GM10266 (cell line): Measurements from ENCODE around the gene GNPTG.

Source experiments
- DNase-seq: peaks from one replicate; pipeline ENCODE4 v3.0.0; 2012; ENCODE audit errors: extremely low spot score
- TF ChIP-seq, protein P1 (sequence below): IDR thresholded peaks from 2 replicates; pipeline ENCODE4 v1.5.1; 2012; ENCODE audit warnings: mild to moderate bottlenecking, low read depth; ENCODE audit not compliant: control insufficient read depth, insufficient read depth; ENCODE audit errors: missing control alignments

The GNPTG gene

DNA sequence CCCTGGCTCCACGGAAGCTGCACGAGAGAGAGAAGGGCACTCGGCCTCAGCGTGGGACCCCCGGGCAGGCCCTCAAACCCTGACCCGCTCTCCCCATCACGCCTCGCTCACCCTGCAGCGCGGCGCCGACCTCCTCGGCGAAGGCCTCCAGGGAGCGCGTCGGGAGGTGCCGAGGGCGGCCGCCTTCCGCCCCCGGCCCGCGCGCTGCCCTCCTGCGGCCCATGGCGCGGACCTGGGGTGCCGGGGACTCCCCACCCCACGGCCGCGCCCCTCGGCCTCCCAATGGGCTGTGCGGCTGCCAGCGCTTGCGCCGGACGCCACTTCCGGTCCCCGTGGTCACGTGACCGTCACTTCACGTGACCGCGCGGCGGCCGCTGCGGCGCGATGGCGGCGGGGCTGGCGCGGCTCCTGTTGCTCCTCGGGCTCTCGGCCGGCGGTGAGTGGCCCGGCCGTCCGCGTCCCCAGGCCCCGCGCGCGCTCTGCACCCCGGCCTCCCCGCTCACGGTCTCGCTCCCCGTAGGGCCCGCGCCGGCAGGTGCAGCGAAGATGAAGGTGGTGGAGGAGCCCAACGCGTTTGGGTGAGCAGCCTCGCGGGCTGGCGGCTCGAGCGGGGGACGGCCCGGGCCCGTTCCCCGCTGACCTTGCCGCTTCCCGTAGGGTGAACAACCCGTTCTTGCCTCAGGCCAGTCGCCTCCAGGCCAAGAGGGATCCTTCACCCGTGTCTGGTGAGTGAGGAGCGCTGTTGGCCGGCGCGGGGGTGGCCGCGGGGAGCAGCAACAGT, at the start of gene GNPTG, which contains the start of gene TSR3:
TSS of gene GNPTG (plus strand) at position 350 of the 781 bp plus-strand sequence. CDS start at position 385, 35 bp downstream.
TSS of gene TSR3 (minus strand) at position 297 of the 781 bp plus-strand sequence. CDS start at position 223, 74 bp downstream.
- TF ChIP-seq, protein P1, sequence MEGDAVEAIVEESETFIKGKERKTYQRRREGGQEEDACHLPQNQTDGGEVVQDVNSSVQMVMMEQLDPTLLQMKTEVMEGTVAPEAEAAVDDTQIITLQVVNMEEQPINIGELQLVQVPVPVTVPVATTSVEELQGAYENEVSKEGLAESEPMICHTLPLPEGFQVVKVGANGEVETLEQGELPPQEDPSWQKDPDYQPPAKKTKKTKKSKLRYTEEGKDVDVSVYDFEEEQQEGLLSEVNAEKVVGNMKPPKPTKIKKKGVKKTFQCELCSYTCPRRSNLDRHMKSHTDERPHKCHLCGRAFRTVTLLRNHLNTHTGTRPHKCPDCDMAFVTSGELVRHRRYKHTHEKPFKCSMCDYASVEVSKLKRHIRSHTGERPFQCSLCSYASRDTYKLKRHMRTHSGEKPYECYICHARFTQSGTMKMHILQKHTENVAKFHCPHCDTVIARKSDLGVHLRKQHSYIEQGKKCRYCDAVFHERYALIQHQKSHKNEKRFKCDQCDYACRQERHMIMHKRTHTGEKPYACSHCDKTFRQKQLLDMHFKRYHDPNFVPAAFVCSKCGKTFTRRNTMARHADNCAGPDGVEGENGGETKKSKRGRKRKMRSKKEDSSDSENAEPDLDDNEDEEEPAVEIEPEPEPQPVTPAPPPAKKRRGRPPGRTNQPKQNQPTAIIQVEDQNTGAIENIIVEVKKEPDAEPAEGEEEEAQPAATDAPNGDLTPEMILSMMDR: peak; percentile 4
- DNase-seq: peak; percentile 99

DNA sequence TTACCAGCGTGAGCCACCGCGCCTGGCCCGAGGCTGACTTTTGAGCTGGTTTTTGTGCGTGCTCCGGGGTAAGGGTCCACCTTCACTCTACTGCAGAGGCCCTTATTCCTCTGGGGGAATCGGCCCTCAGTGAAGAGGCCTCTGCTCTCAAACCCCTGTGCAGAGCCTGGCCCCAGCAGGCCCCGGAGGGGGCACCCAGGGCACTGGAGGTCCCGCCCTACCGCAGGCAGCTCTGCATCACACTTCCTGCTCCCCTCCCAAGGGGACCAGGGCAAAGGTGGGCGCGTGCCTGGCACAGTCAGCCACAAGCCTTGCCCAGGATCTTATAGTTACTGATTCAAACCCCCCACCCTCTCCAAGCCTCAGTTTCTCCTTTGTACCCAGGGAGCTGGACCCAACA, 45.9 kb upstream of the GNPTG start:
- TF ChIP-seq, protein P1: no peak
- DNase-seq: no peak

DNA sequence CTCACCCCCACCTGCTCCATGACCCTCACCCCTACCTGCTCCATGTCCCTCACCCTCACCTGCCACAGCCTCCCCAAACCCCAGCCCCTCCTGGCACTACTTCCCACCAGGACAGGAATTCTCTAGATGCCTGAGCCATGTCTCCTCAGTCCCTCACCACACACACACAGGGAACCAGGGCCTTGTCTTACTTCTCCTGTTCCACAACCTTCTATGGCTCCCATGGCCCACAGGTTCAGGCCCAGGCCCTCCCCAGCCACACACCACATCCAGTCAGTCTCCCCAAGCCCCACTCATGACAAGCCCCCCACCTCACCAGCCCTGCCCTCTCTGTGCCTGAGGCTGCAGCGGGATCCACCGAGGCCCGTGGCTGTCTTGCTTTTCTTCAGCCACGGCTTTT, 45.4 kb upstream of the GNPTG start:
- TF ChIP-seq, protein P1: no peak
- DNase-seq: no peak

DNA sequence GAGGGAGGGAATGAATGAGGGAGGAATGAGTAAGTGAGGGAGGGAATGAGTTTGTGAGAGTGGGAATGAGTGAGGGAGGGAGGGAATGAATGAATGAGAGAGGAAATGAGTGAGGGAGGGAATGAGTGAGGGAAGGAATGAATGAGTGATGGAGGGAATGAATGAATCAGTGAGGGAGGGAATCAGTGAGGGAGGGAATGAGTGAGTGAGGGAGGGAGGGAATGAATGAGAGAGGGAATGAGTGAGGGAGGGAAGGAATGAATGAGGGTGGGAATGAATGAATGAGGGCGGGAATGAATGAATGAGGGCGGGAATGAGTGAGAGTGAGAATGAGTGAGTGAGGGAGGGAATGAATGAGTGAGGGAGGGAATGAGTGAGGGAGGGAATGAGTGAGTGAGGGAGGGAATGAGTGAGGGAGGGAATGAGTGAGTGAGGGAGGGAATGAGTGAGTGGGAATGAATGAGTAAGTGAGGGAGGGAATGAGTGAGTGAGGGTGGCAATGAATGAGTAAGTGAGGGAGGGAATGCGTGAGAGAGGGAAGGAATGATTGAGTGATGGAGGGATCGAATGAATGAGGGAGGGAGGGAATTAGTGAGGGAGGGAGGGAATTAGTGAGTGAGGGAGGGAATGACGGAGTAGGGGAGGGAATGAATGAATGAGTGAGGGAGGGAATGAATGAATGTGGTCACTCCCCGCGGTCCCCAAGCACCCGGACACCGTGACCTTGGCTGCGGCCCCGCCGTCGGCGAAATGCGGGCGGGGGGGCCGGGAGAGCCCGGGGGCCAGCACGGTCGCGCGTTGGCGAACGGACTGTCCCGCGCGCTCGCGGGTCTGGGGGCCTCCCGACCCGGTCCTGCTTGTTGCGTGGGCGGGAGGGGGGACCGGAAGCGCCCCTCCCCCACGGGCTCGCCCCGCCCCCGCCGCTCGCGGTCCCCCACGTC, 43.4 kb upstream of the GNPTG start:
- no peak for DNase-seq
- TF ChIP-seq, protein P1: no peak

DNA sequence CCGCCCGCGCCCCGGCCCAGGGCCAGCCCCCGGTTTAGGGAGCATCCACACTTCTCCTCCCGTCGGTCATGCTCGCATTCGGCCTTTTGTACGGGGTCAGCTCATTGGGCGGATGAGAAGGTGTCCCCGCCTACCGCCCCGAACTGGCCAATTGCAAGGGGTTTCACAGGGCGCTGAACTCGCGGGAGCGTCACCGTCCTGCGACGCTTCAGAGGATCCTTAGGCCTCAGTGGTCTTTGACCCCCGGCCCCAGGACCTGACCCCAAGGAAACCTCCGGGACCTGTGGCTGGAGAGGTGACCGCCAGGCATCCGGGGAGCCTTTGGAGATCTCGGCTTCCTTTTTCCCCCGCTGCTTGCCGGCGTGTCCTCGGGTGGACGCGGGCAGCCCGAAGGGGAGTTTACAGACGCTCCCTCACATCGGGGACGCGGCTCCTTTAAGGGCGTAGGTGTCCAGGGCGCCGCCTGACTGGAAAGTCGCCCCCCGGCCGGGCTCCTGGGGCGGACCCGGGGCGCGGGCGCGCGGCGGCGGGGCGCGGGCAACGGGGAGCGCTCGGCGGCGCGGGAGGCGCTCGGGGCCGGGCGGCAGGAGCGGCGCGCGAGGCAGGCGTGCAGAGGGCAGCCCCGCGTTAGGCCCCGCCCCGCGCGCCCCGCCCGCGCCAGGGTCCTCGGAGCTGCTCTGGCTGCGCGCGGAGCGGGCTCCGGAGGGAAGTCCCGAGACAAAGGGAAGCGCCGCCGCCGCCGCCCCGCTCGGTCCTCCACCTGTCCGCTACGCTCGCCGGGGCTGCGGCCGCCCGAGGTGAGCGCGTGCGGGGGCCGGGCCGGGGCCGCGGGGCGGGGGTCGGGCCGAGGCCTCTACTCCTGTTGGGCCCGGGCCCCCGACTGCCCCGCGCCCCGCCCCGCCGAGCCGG, 42.5 kb upstream of the GNPTG start, which contains the start of gene UBE2I:
TSS of gene UBE2I (plus strand) at position 660 of the 909 bp plus-strand sequence. CDS start 4,395 bp downstream, outside the sequence.
- TF ChIP-seq, protein P1: no peak
- peak; percentile 98 for DNase-seq

DNA sequence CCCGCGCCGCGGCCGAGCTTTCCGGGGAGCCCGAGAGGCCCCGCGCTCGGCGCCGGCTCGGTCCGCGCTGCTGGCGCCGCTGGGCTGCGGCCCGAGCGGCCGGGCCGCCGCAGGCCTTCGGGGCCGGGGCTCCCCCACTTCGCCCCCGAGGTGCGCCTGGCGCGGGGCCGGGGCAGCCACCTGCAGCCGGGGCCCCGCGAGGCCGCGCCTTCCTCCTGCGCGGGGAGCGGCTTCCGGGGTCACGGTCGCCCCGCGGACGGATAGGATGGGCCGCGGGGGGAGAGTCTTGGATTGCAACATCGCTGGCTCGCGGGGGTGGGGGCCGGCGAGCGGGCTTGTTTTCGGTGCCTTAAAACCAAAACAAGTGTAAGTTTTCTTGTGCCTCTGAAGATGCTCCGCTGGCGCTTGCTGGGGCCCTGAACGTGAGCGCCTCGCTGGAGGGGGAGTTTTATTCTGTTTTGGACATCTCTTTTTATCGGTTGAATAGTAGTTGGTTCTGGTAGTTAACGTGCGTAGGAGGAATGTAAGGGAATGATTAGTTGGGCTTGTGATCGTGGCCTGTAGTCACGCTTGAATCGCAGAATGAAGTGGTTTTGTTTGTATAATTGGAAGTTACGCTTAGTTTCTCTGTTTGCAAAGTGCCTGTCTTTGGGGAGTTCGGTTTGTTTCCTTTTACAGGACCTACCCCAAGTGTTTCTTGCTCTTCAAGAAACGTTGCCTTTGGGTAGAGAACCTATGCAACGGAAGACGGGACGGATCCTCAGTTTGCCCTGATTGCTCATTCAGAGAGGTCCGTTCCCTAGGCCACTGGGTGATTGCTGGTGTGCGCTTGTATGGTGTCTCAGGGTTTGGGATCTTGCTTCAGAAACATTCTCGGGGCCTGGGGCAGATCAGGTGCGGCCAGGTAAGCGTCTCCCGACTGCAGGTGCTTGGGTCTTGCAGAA, 41.6 kb upstream of the GNPTG start:
- no peak for DNase-seq
- TF ChIP-seq, protein P1: no peak
